ELF-1 (cell line): Measurements from ENCODE around the gene B3GLCT.

Experiments used
- DNase-seq: peaks from one replicate; pipeline ENCODE4 v3.0.0-alpha.2; 2016; ENCODE audit warnings: low read depth, low spot score

Gene B3GLCT

GRCh38 chr13:31350560-31350959, 150.8 kb downstream of the B3GLCT start:
- no peak for DNase-seq

DNA sequence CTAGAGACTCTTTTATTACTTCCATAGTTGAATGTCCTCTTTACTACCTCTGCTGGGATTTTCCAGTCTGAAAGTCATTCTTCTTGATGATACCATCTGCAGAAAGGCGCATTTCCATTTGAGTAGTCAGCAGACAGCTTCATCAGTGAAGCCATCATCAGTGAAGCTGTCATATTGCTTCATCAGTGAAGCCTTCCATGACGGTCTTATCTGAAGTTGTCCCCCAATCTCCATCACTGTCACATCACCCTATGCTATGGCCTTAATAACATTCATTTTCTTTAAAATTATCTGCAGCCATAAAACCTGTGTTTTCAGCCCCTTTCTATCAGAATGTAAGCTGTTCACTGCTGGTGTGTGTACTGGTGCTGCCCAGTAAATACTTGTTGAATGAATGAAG, 151.6 kb downstream of the B3GLCT start:
- DNase-seq: no peak

DNA sequence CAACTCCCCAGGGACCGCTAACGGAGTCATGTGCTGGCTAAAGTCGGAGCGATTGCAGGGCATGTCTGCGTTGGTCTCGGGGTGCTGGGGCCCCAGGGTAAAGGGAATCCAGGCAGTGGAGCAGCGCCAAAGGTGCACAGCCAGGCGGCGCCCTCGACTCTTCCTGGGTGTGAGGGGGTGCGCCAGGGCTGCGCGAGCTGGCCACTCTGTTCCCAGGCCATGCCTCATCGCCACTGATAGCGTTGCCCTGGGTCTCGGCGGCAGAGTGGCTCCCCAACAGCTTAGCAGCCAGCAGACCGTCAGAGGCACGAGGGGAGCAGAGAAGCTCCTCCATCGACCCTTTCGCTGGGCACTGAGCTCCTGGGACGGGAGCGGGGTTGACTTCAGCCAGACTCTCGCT, 152.7 kb downstream of the B3GLCT start:
- no peak for DNase-seq

GRCh38 chr13:31355001-31355400, 155.2 kb downstream of the B3GLCT start:
- no peak for DNase-seq

GRCh38 chr13:31356991-31357390, 157.2 kb downstream of the B3GLCT start:
- no peak for DNase-seq

GRCh38 chr13:31357581-31357980, 157.8 kb downstream of the B3GLCT start:
- no peak for DNase-seq

DNA sequence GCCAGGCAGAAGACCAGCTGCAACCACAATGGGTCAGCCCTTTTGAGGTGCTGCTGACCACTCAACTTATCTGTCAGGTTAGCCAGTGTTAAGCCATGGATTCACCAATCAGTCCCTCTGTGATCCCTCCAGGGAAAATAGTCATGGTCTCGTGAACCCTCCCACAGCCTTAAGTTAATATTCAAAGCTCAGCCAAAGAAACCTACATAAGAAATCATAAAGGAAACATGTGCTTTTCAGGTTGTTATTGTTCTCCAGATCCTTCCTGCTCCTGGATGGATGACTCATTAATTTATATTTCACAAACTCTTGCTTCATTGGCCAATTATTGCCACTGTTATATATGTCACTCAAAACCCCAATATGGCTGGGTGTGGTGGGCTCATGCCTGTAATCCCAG, 161.9 kb downstream of the B3GLCT start:
- DNase-seq: no peak

GRCh38 chr13:31365630-31366029, 165.9 kb downstream of the B3GLCT start:
- DNase-seq: no peak

GRCh38 chr13:31367410-31367809, 167.6 kb downstream of the B3GLCT start:
- DNase-seq: no peak

GRCh38 chr13:31369213-31369612, 169.4 kb downstream of the B3GLCT start:
- DNase-seq: no peak

DNA sequence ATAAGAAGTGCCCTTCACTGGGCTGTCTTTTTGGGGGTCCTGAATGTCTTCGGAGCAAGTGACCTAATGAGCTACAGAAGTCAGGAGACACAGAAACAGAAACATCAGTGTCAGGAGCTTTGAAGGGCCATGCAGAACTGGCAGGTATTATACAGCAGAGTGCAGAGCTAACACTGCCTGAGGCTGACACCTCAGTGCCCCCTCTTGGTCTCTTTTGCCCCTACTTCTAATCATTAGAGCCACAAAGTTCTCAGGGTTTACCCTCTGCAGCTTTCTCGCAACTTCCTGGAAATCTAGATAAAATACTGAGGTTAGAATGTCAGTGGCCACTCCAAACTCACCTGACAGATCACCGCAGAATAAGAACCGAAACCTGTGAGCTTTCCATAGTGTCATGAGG, 172.7 kb downstream of the B3GLCT start:
- no peak for DNase-seq

DNA sequence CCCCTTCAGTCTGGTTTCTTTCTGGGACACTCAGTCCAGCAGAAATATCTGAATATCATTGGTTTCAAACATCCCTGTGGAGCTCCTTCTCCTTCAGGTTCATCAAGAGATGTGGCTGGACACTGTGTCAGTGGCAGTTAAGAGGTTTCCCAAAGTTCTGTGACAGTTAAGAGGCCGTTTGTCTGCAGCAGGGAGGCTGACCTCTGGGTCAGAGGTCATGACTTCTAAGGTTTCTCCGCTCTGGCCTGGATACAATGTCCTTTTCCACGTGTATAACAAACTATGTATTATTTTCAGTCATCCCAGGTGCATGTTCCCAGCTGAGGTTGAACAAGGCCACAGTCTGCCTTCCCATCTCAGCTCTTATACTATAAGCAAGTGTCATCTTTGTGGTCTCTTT, 174.9 kb downstream of the B3GLCT start:
- DNase-seq: no peak

GRCh38 chr13:31377946-31378345, 178.2 kb downstream of the B3GLCT start:
- no peak for DNase-seq

- no peak for DNase-seq
Observed at GRCh38 chr13:31380715-31381114, 180.9 kb downstream of the B3GLCT start.
